Neural progenitor cell (in vitro differentiated cells): Measurements from ENCODE around the gene SGCD. TPM values are rescaled to one million over a fixed set of nuclear protein-coding genes. Genes with fewer than 3 reads are reported as not detected.

Experiments
- DNase-seq: peaks from one replicate; pipeline ENCODE4 v3.0.0-alpha.2; 2016; ENCODE audit warnings: low spot score
- H2AFZ ChIP-seq: fragments of 200-600 bp; sonication (generic); replicated peaks from 2 replicates; pipeline ENCODE4 v1.6.1; 2016; ENCODE audit warnings: antibody characterized with exemption
- H3F3A ChIP-seq: fragments of 200-600 bp; sonication (generic); 2 replicates; pipeline ENCODE4 v1.6.1; 2016; ENCODE audit warnings: antibody characterized with exemption, low read depth
- H3K27ac ChIP-seq: fragments of 200-600 bp; sonication (generic); 2 replicates; pipeline ENCODE4 v1.5.1; 2016; ENCODE audit warnings: mild to moderate bottlenecking
- H3K27me3 ChIP-seq: fragments of 200-600 bp; sonication (generic); 2 replicates; pipeline ENCODE4 v1.6.1; 2016; ENCODE audit warnings: mild to moderate bottlenecking, moderate library complexity
- H3K36me3 ChIP-seq: fragments of 200-600 bp; sonication (generic); 2 replicates; pipeline ENCODE4 v1.5.1; 2016
- H3K4me1 ChIP-seq: fragments of 200-600 bp; sonication (generic); 2 replicates; pipeline ENCODE4 v1.6.1; 2016; ENCODE audit warnings: mixed run types
- H3K4me2 ChIP-seq: fragments of 200-600 bp; sonication (generic); 2 replicates; pipeline ENCODE4 v1.6.1; 2016
- H3K4me3 ChIP-seq: fragments of 200-600 bp; sonication (generic); 2 replicates; pipeline ENCODE4 v1.5.1; 2016
- H3K79me2 ChIP-seq: fragments of 200-600 bp; sonication (generic); 2 replicates; pipeline ENCODE4 v1.6.1; 2016; ENCODE audit warnings: low read depth
- H3K9ac ChIP-seq: fragments of 200-600 bp; sonication (generic); 2 replicates; pipeline ENCODE4 v1.6.1; 2016
- H3K9me3 ChIP-seq: fragments of 200-600 bp; sonication (generic); 2 replicates; pipeline ENCODE4 v1.5.1; 2016; ENCODE audit warnings: low read depth
- H4K20me1 ChIP-seq: fragments of 200-600 bp; sonication (generic); 2 replicates; pipeline ENCODE4 v1.6.1; 2016; ENCODE audit warnings: low read depth
- H3K27ac Mint-ChIP-seq: 3 replicates; pipeline ENCODE4 v1.8.0; 2021; ENCODE audit warnings: mixed read lengths
- H3K27me3 Mint-ChIP-seq: 2 replicates; pipeline ENCODE4 v1.8.0; 2022; ENCODE audit warnings: low read depth, mild to moderate bottlenecking, inconsistent platforms, moderate library complexity, mixed read lengths; ENCODE audit not compliant: insufficient read depth
- H3K36me3 Mint-ChIP-seq: 3 replicates; pipeline ENCODE4 v1.8.0; 2021; ENCODE audit warnings: mixed read lengths
- H3K4me1 Mint-ChIP-seq: 3 replicates; pipeline ENCODE4 v1.8.0; 2021; ENCODE audit warnings: mixed read lengths
- H3K4me3 Mint-ChIP-seq: 3 replicates; pipeline ENCODE4 v1.8.0; 2021; ENCODE audit warnings: mild to moderate bottlenecking, moderate library complexity, mixed read lengths
- H3K9me3 Mint-ChIP-seq: 3 replicates; pipeline ENCODE4 v1.8.0; 2020; ENCODE audit warnings: mixed read lengths
- CTCF ChIP-seq: fragments of 200-600 bp; sonication (generic); IDR thresholded peaks from 2 replicates; pipeline ENCODE4 v1.5.1; 2017; ENCODE audit warnings: antibody characterized with exemption, mild to moderate bottlenecking
- EZH2 ChIP-seq: fragments of 200-600 bp; sonication (generic); IDR thresholded peaks from 2 replicates; pipeline ENCODE4 v1.6.1; 2017; ENCODE audit warnings: antibody characterized with exemption, mild to moderate bottlenecking, moderate library complexity
- EZH2phosphoT487 ChIP-seq: fragments of 200-600 bp; sonication (generic); IDR thresholded peaks from 2 replicates; pipeline ENCODE4 v1.6.1; 2017; ENCODE audit warnings: antibody characterized with exemption
- total RNA-seq: library from RNA; depleted of rRNA; stranded (reverse); fragments of >200 nt; gene quantifications from 2 replicates; pipeline ENCODE4 v1.2.3, GENCODE V29; 2015; ENCODE audit warnings: low replicate concordance

SGCD gene
- total RNA-seq, 1 donor from 2014 or later: not detected

- Histone ChIP-seq H2AFZ (no peak overlapping the region), H3K4me3 (no peak overlapping the region), H3K4me1 (peaks cover 10% of the 10 kb centered on the region), H3K36me3 (no peaks in the 10 kb centered on the region), H3K9me3 (no peaks in the 10 kb centered on the region), H3K27me3 (no peaks in the 10 kb centered on the region), H3K4me2 (no peak overlapping the region), H3K27ac (no peak overlapping the region), H3K9ac (no peak overlapping the region), H3K79me2 (no peaks in the 10 kb centered on the region), H3F3A (no peaks in the 10 kb centered on the region), H4K20me1 (no peaks in the 10 kb centered on the region)
- TF ChIP-seq EZH2phosphoT487 (no peak), EZH2 (no peak), CTCF (no peak)
- no peak for DNase-seq
- Mint-ChIP-seq H3K36me3 (no peaks in the 10 kb centered on the region), H3K4me1 (peaks cover 2% of the 10 kb centered on the region), H3K27me3 (no peaks in the 10 kb centered on the region), H3K9me3 (no peaks in the 10 kb centered on the region), H3K27ac (no peak overlapping the region), H3K4me3 (no peak overlapping the region)
Observed at GRCh38 chr5:156680831-156681230, 353.9 kb downstream of the SGCD start.

- Histone ChIP-seq H3F3A (no peaks in the 10 kb centered on the region), H3K27me3 (no peaks in the 10 kb centered on the region), H2AFZ (no peak overlapping the region), H3K9ac (no peak overlapping the region), H3K9me3 (no peaks in the 10 kb centered on the region), H3K4me3 (no peak overlapping the region), H4K20me1 (no peaks in the 10 kb centered on the region), H3K4me2 (no peak overlapping the region), H3K4me1 (peaks cover 13% of the 10 kb centered on the region), H3K27ac (no peak overlapping the region), H3K79me2 (no peaks in the 10 kb centered on the region), H3K36me3 (no peaks in the 10 kb centered on the region)
- Mint-ChIP-seq H3K9me3 (no peaks in the 10 kb centered on the region), H3K4me1 (peaks cover under 1% of the 10 kb centered on the region), H3K36me3 (no peaks in the 10 kb centered on the region), H3K4me3 (no peak overlapping the region), H3K27me3 (no peaks in the 10 kb centered on the region), H3K27ac (no peak overlapping the region)
- DNase-seq: no peak
- TF ChIP-seq EZH2phosphoT487 (no peak), CTCF (no peak), EZH2 (no peak)
Observed at GRCh38 chr5:156681265-156681664, 354.3 kb downstream of the SGCD start.

DNA sequence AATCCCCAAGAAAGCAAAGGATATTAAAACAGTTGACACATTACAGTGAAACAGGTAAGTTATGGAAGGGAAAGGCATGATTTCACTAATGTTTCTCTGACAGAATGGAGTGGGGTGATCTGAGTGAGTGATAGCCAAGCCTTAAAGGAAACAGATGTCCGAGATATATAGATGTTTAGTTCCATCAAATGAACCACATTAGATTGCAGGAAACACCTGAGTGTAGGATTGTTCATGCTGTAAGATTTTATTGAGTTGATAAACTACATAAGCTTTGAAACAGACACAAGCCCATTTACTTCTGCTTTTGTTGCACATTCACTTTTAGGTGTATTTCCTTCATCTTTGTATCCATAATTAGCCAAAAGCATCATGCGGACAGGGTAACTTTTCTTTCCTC lies 356.0 kb downstream of the SGCD start:
- no peaks in the 10 kb centered on the region for H3K36me3 Mint-ChIP-seq
- no peak overlapping the region for H3K27ac Mint-ChIP-seq
- no peaks in the 10 kb centered on the region for H3K9me3 Mint-ChIP-seq

More for the DNA sequence above, 356.0 kb downstream of the SGCD start:
- no peak for DNase-seq
- Mint-ChIP-seq H3K4me3 (no peak overlapping the region), H3K4me1 (peaks cover 13% of the 10 kb centered on the region), H3K27me3 (no peaks in the 10 kb centered on the region)
- H3K27ac ChIP-seq: no peak overlapping the region
- no peak overlapping the region for H3K9ac ChIP-seq
- no peaks in the 10 kb centered on the region for H3K79me2 ChIP-seq
- H3K27me3 ChIP-seq: no peaks in the 10 kb centered on the region
- H3K4me1 ChIP-seq: peaks cover 21% of the 10 kb centered on the region
- H2AFZ ChIP-seq: no peak overlapping the region
- H4K20me1 ChIP-seq: no peaks in the 10 kb centered on the region
- no peak overlapping the region for H3K4me3 ChIP-seq
- TF ChIP-seq CTCF (no peak), EZH2 (no peak), EZH2phosphoT487 (no peak)
- no peak overlapping the region for H3K4me2 ChIP-seq
- no peaks in the 10 kb centered on the region for H3K9me3 ChIP-seq
- no peaks in the 10 kb centered on the region for H3K36me3 ChIP-seq
- H3F3A ChIP-seq: no peaks in the 10 kb centered on the region
